ENCODE results near the gene VSTM1. TPM values are rescaled to one million over a fixed set of nuclear protein-coding genes. Genes with fewer than 3 reads are reported as not detected.

The VSTM1 gene
- total and polyA plus RNA-seq, 12 donors, result 0.33 to 0.60 TPM; not detected in 10

GRCh38 chr19:53993448-53993847, 70.2 kb downstream of the VSTM1 start:
- no peak for DNase-seq
- peaks cover 10 to 82% (median 72%) of the 10 kb centered on the region in 7 donors for H3K27me3 ChIP-seq
- no peaks in the 10 kb centered on the region for H3K9me3 ChIP-seq
- WGBS, 2 donors, result 65 to 75% methylated on average over 3 of the region's 3 CpGs
- intact Hi-C loops (cut with DNase I), result no loop called here
- TF ChIP-seq, protein P1, sequence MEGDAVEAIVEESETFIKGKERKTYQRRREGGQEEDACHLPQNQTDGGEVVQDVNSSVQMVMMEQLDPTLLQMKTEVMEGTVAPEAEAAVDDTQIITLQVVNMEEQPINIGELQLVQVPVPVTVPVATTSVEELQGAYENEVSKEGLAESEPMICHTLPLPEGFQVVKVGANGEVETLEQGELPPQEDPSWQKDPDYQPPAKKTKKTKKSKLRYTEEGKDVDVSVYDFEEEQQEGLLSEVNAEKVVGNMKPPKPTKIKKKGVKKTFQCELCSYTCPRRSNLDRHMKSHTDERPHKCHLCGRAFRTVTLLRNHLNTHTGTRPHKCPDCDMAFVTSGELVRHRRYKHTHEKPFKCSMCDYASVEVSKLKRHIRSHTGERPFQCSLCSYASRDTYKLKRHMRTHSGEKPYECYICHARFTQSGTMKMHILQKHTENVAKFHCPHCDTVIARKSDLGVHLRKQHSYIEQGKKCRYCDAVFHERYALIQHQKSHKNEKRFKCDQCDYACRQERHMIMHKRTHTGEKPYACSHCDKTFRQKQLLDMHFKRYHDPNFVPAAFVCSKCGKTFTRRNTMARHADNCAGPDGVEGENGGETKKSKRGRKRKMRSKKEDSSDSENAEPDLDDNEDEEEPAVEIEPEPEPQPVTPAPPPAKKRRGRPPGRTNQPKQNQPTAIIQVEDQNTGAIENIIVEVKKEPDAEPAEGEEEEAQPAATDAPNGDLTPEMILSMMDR (IDR thresholded peaks at IDR 0.05), result no peak
- H3K27ac ChIP-seq, result no peak overlapping the region
- ATAC-seq, result no peak
- H3K4me1 ChIP-seq, result peaks cover 0 to 8% (median 6%) of the 10 kb centered on the region in 9 donors
- H3K4me3 ChIP-seq, result no peak overlapping the region
- no peaks in the 10 kb centered on the region for H3K36me3 ChIP-seq

DNA sequence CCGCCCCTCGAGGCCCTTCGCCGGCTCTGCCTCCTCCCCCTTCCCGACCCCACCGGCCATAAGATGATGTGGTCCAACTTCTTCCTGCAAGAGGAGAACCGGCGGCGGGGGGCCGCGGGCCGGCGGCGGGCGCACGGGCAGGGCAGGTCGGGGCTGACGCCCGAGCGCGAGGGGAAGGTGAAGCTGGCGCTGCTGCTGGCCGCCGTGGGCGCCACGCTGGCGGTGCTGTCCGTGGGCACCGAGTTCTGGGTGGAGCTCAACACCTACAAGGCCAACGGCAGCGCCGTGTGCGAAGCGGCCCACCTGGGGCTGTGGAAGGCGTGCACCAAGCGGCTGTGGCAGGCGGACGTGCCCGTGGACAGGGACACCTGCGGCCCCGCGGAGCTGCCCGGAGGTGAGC, 70.9 kb downstream of the VSTM1 start:
- Histone ChIP-seq H3K27ac (no peak overlapping the region), H3K27me3 (peaks cover 10 to 78% (median 66%) of the 10 kb centered on the region in 7 donors), H3K4me3 (no peak overlapping the region), H3K4me1 (peaks cover 0 to 8% (median 6%) of the 10 kb centered on the region in 9 donors), H3K9me3 (no peaks in the 10 kb centered on the region), H3K36me3 (no peaks in the 10 kb centered on the region)
- DNase-seq (no peak), ATAC-seq (no peak)
- TF ChIP-seq, protein P1 (IDR thresholded peaks at IDR 0.05), result no peak
- intact Hi-C loops (cut with DNase I), result no loop called here
- 24 to 25% methylated on average over 43 of the region's 43 CpGs for WGBS, 2 donors

DNA sequence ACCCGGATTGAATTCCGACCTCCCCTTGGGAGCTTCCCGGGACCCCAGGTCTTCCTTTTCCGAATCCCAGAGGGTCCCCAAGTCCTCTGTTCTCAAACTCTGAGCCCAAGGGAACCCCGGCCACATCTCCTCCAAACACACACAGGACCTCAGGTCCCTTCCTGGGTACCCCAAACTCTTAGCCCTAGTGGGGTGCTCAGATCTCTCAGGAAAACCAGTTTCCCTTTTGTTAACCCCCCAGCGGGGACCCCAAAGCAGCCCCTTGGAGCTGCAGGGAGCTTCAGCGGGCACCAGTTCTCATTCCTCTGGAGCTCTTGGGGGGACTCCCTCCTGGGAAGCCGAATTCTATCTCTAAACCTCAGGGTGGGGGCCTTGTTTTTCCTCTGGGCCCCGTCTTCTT, 71.5 kb downstream of the VSTM1 start:
- Histone ChIP-seq H3K27ac (no peak overlapping the region), H3K4me1 (peaks cover 0 to 8% (median 6%) of the 10 kb centered on the region in 9 donors), H3K27me3 (peaks cover 10 to 79% (median 63%) of the 10 kb centered on the region in 7 donors), H3K9me3 (no peaks in the 10 kb centered on the region), H3K36me3 (no peaks in the 10 kb centered on the region), H3K4me3 (no peak overlapping the region)
- DNase-seq (no peak), ATAC-seq (no peak)
- 71 to 72% methylated on average over 9 of the region's 9 CpGs for WGBS, 2 donors
- TF ChIP-seq, protein P1 (IDR thresholded peaks at IDR 0.05), result no peak
- intact Hi-C loops (cut with DNase I), result no loop called here

DNA sequence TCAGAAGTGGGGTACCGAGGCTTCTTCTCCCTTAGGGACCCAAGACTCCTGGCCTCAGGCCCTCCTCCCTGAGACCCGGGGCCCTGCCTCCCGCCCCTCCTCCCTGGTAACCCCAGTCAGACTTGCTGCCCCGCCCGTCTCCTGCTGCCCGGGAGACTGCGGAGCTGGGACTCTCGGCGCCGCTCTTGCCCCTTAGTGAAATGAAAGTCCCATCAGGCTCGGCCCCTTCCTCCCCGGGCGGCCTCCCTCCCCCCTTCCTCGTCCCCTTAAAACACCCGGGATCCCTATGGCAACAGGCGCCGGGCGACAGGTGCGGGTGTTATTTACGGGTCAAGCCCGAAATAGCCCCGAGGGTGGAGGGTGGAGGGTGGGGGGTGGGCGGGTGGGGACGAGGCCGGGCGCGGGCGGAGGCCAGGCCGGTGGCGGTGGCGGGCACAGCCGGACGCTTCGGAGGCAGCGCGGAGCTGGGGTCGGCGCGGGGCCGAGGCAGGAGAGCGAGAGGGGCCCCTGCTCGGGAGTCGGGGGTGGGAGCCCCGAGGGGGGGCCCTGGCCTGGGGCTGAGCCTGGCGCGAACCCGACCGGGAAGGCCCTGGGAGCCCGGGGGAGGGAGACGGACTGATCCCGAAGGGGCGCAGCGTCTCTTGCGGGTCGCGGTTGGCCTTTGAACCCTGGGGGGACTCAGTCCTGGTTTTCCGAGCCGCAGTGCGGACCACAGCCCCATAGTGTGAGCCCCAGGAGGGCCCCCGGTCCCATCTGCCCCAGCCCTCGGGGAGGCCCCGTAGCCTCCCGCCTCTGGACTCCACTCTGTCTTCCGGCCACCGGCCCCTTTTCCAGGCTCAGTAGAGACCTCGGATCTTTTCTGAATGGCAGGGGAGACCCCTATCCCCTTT, 72.2 kb downstream of the VSTM1 start, which contains the start of gene CACNG6:
Gene CACNG6, plus strand, starts transcription at position 414 of the 890 bp plus-strand sequence. CDS start 1,241 bp downstream, outside the sequence.
- intact Hi-C loops (cut with DNase I), result no loop called here
- DNase-seq (no peak), ATAC-seq (peak in 1 of 8 donors; percentile 42)
- H3K27ac ChIP-seq, result no peak within 1 kb of the TSS
- H3K36me3 ChIP-seq, result no peaks in the 10 kb centered on the region
- H3K27me3 ChIP-seq, result peaks cover 10 to 73% (median 60%) of the 10 kb centered on the region in 7 donors
- H3K4me1 ChIP-seq, result peaks cover 0 to 8% (median 6%) of the 10 kb centered on the region in 9 donors
- TF ChIP-seq, protein P1 (IDR thresholded peaks at IDR 0.05), result no peak
- peak within 1 kb of the TSS in 9 of 10 donors; percentile 3 to 52 (median 30) for H3K4me3 ChIP-seq
- no peaks in the 10 kb centered on the region for H3K9me3 ChIP-seq
- WGBS, 2 donors, result 5% methylated on average over 50 to 66 of the region's 66 CpGs

Other genes starting within 250 kb of the VSTM1 start
- gene NLRP12, start 239.6 kb downstream of the VSTM1 start, total RNA-seq, result 1 to 10 TPM in 1 of 10 donors, under 1 TPM in 8, not detected in 1; 0.11 to 1.0 (median 0.28) TPM
- under 1 TPM; 0.07 to 0.17 TPM for gene NLRP12, start 239.6 kb downstream of the VSTM1 start, polyA plus RNA-seq
- gene MYADM, start 196.0 kb downstream of the VSTM1 start, total RNA-seq, result 100 to 1,000 TPM in 9 of 10 donors, 10 to 100 TPM in 1; 87.4 to 265 (median 135) TPM
- gene MYADM, start 196.0 kb downstream of the VSTM1 start, polyA plus RNA-seq, result 10 to 100 TPM; 53.7 to 97.1 TPM
- gene PRKCG, start 181.7 kb downstream of the VSTM1 start, total RNA-seq, result not detected
- gene PRKCG, start 181.7 kb downstream of the VSTM1 start, polyA plus RNA-seq, result under 1 TPM in 1 of 2 donors, not detected in 1; 0.07 TPM
- gene CACNG7, start 154.6 kb downstream of the VSTM1 start, total RNA-seq, result not detected
- gene CACNG7, start 154.6 kb downstream of the VSTM1 start, polyA plus RNA-seq, result not detected
- under 1 TPM in 9 of 10 donors, not detected in 1; 0.07 to 0.31 (median 0.14) TPM for gene CACNG8, start 101.0 kb downstream of the VSTM1 start, total RNA-seq
- under 1 TPM; 0.03 to 0.22 TPM for gene CACNG8, start 101.0 kb downstream of the VSTM1 start, polyA plus RNA-seq
- not detected for gene CACNG6, start 72.3 kb downstream of the VSTM1 start, total RNA-seq
- not detected for gene CACNG6, start 72.3 kb downstream of the VSTM1 start, polyA plus RNA-seq
- gene TARM1, start 17.5 kb upstream of the VSTM1 start, total RNA-seq, result not detected
- not detected for gene TARM1, start 17.5 kb upstream of the VSTM1 start, polyA plus RNA-seq
- gene OSCAR, start 36.9 kb upstream of the VSTM1 start, total RNA-seq, result 1 to 10 TPM in 3 of 10 donors, under 1 TPM in 6, not detected in 1; 0.23 to 5.3 (median 0.40) TPM
- 1 to 10 TPM in 1 of 2 donors, under 1 TPM in 1; 0.22 to 1.0 TPM for gene OSCAR, start 36.9 kb upstream of the VSTM1 start, polyA plus RNA-seq
- 100 to 1,000 TPM; 239 to 518 (median 360) TPM for gene NDUFA3, start 39.0 kb upstream of the VSTM1 start, total RNA-seq
- 1,000 to 10,000 TPM in 1 of 2 donors, 100 to 1,000 TPM in 1; 335 to 3,395 TPM for gene NDUFA3, start 39.0 kb upstream of the VSTM1 start, polyA plus RNA-seq
- gene TFPT, start 51.8 kb upstream of the VSTM1 start, total RNA-seq, result 10 to 100 TPM; 11.0 to 16.8 (median 12.9) TPM
- gene TFPT, start 51.8 kb upstream of the VSTM1 start, polyA plus RNA-seq, result 10 to 100 TPM; 26.0 to 33.8 TPM
- 10 to 100 TPM; 35.9 to 46.4 (median 43.0) TPM for gene PRPF31, start 51.9 kb upstream of the VSTM1 start, total RNA-seq
- gene PRPF31, start 51.9 kb upstream of the VSTM1 start, polyA plus RNA-seq, result 10 to 100 TPM; 52.1 to 52.8 TPM
- gene CNOT3, start 73.9 kb upstream of the VSTM1 start, total RNA-seq, result 10 to 100 TPM; 16.0 to 25.9 (median 20.9) TPM
- gene CNOT3, start 73.9 kb upstream of the VSTM1 start, polyA plus RNA-seq, result 10 to 100 TPM; 14.5 to 27.8 TPM
- 1 to 10 TPM; 5.4 to 8.4 (median 6.9) TPM for gene LENG1, start 95.8 kb upstream of the VSTM1 start, total RNA-seq
- gene LENG1, start 95.8 kb upstream of the VSTM1 start, polyA plus RNA-seq, result 10 to 100 TPM; 14.6 to 16.9 TPM
- 1 to 10 TPM in 9 of 10 donors, under 1 TPM in 1; 0.59 to 5.5 (median 2.1) TPM for gene TMC4, start 109.3 kb upstream of the VSTM1 start, total RNA-seq
- 10 to 100 TPM in 1 of 2 donors, 1 to 10 TPM in 1; 1.6 to 11.6 TPM for gene TMC4, start 109.3 kb upstream of the VSTM1 start, polyA plus RNA-seq
- gene MBOAT7, start 125.7 kb upstream of the VSTM1 start, total RNA-seq, result 10 to 100 TPM; 12.3 to 29.4 (median 15.5) TPM
- 10 to 100 TPM in 1 of 2 donors, 1 to 10 TPM in 1; 7.7 to 17.0 TPM for gene MBOAT7, start 125.7 kb upstream of the VSTM1 start, polyA plus RNA-seq
- 10 to 100 TPM; 12.1 to 24.0 (median 19.3) TPM for gene TSEN34, start 127.4 kb upstream of the VSTM1 start, total RNA-seq
- gene TSEN34, start 127.4 kb upstream of the VSTM1 start, polyA plus RNA-seq, result 10 to 100 TPM in 1 of 2 donors, 1 to 10 TPM in 1; 5.6 to 38.0 TPM
- 100 to 1,000 TPM; 550 to 734 (median 603) TPM for gene RPS9, start 137.0 kb upstream of the VSTM1 start, total RNA-seq
- gene RPS9, start 137.0 kb upstream of the VSTM1 start, polyA plus RNA-seq, result 1,000 to 10,000 TPM; 1,335 to 2,571 TPM
- gene LILRB3, start 159.1 kb upstream of the VSTM1 start, total RNA-seq, result 10 to 100 TPM in 1 of 10 donors, 1 to 10 TPM in 6, under 1 TPM in 3; 0.71 to 18.3 (median 2.0) TPM
- 1 to 10 TPM; 2.5 TPM for gene LILRB3, start 159.1 kb upstream of the VSTM1 start, polyA plus RNA-seq
- 1 to 10 TPM in 6 of 10 donors, under 1 TPM in 3, not detected in 1; 0.48 to 9.4 (median 1.3) TPM for gene LILRA6, start 178.9 kb upstream of the VSTM1 start, total RNA-seq
- gene LILRA6, start 178.9 kb upstream of the VSTM1 start, polyA plus RNA-seq, result 1 to 10 TPM; 1.1 to 1.5 TPM
- gene LILRB5, start 193.4 kb upstream of the VSTM1 start, total RNA-seq, result 10 to 100 TPM in 2 of 10 donors, 1 to 10 TPM in 8; 1.6 to 10.6 (median 3.2) TPM
- 1 to 10 TPM; 1.8 to 9.1 TPM for gene LILRB5, start 193.4 kb upstream of the VSTM1 start, polyA plus RNA-seq
- gene LILRB2, start 217.2 kb upstream of the VSTM1 start, total RNA-seq, result 10 to 100 TPM in 1 of 10 donors, 1 to 10 TPM in 9; 1.1 to 20.1 (median 2.0) TPM
- gene LILRB2, start 217.2 kb upstream of the VSTM1 start, polyA plus RNA-seq, result 1 to 10 TPM; 2.6 to 2.8 TPM
- 1 to 10 TPM in 6 of 10 donors, under 1 TPM in 4; 0.26 to 8.5 (median 1.3) TPM for gene LILRA5, start 249.3 kb upstream of the VSTM1 start, total RNA-seq
- gene LILRA5, start 249.3 kb upstream of the VSTM1 start, polyA plus RNA-seq, result 1 to 10 TPM in 1 of 2 donors, under 1 TPM in 1; 0.37 to 3.7 TPM

Measured in heart right ventricle (tissue), 16 donors.